Aorta (tissue), 5 donors: ENCODE measurements around the gene OPN1MW. TPM values are rescaled to one million over a fixed set of nuclear protein-coding genes. Genes with fewer than 3 reads are reported as not detected.
"Not testable (repeated sequence)": the region's sequence is repeated elsewhere in the genome, so short reads cannot be mapped to it uniquely, and the experiment has no call there.

Experiments
- ATAC-seq: fragments of 200-7000 bp; cut with Tn5 transposase; one replicate; pipeline ENCODE4 v1.9.1; 2022; ENCODE audit warnings: moderate library complexity; ENCODE audit not compliant: low FRiP score
- DNase-seq, 2 donors: peaks; one replicate each; pipeline ENCODE4 v3.0.0-alpha.2; 2020
- H3K27ac ChIP-seq, 2 donors: one replicate each; pipeline ENCODE4 v1.5.1; 2013; ENCODE audit warnings: low read length in 2 of 2, mild to moderate bottlenecking in 2 of 2, moderate library complexity in 2 of 2, control low read depth in 1 of 2, inconsistent platforms in 1 of 2, low read depth in 1 of 2
- H3K27me3 ChIP-seq, 2 donors: one replicate each; pipeline ENCODE4 v1.6.1; 2013; ENCODE audit warnings: control low read depth in 1 of 2, low read length in 1 of 2, mild to moderate bottlenecking in 1 of 2, moderate library complexity in 1 of 2; ENCODE audit not compliant: insufficient read depth in 2 of 2, control insufficient read depth in 1 of 2
- H3K36me3 ChIP-seq, 2 donors: one replicate each; pipeline ENCODE4 v1.6.1; 2013; ENCODE audit warnings: control low read depth in 1 of 2, low read length in 1 of 2, mild to moderate bottlenecking in 1 of 2; ENCODE audit not compliant: insufficient read depth in 2 of 2, control insufficient read depth in 1 of 2
- H3K4me1 ChIP-seq, 2 donors: one replicate each; pipeline ENCODE4 v1.6.1; 2013; ENCODE audit warnings: low read length in 2 of 2, control low read depth in 1 of 2, mild to moderate bottlenecking in 1 of 2, moderate library complexity in 1 of 2; ENCODE audit not compliant: insufficient read depth in 2 of 2, control insufficient read depth in 1 of 2
- H3K4me3 ChIP-seq, 2 donors: one replicate each; pipeline ENCODE4 v1.5.1; 2013; ENCODE audit warnings: low read length in 2 of 2, control low read depth in 1 of 2, mild to moderate bottlenecking in 1 of 2
- H3K9me3 ChIP-seq: one replicate; pipeline ENCODE4 v1.6.1; 2013; ENCODE audit warnings: mild to moderate bottlenecking, low read length; ENCODE audit not compliant: control insufficient read depth
- WGBS, 2 donors: extraction: QIAGEN DNeasy Blood & Tissue Kit; methylation state at CpG; one replicate each; pipeline ENCODE4 v1.1.7; 2013; 5-methylcytosine and 5-hydroxymethylcytosine counted together
- intact Hi-C, 2 donors: fragments of 100-400 bp; cut with DNase I; formaldehyde crosslinking; loops; one replicate each; pipeline versions ENCODE4 v1.14.2 to v1.15.0; 2022
- polyA plus RNA-seq, 2 donors: library from polyadenylated mRNA; stranded (reverse); fragments of 200-250 nt; gene quantifications; one replicate each; pipeline ENCODE4 v1.2.3, GENCODE V29; 2013
- total RNA-seq, 2 donors: library from RNA; stranded (reverse); fragmentation: NEBNext Ultra II Directional; extraction: Animal tissue kit (Norgen Biotek cat#: 25700); gene quantifications; one replicate each; pipeline ENCODE4 v1.2.1, GENCODE V29; 2021
- donor health status: healthy with polysubstance abuse.
- donor health status: Bipolar disorder and iron deficiency.
- donor health status: DM: no; HTN: no; CAD: no.
- donor health status: DM: no; HTN: no; CAD: no.
- donor health status: DM: yes; HTN: yes; CAD: no.

OPN1MW gene
- total and polyA plus RNA-seq, 4 donors, result not detected

DNA sequence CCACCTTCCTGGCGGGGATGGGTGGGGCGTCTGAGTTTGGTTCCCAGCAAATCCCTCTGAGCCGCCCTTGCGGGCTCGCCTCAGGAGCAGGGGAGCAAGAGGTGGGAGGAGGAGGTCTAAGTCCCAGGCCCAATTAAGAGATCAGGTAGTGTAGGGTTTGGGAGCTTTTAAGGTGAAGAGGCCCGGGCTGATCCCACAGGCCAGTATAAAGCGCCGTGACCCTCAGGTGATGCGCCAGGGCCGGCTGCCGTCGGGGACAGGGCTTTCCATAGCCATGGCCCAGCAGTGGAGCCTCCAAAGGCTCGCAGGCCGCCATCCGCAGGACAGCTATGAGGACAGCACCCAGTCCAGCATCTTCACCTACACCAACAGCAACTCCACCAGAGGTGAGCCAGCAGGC is 38.4 kb upstream of the OPN1MW start, which contains the start of gene OPN1LW:
OPN1LW (plus strand) TSS at position 234 of the 400 bp plus-strand sequence; CDS start at position 275, 41 bp downstream.
- WGBS, 2 donors, result 90 to 98% methylated on average over 12 of the region's 15 CpGs
- not testable (repeated sequence) for ATAC-seq, DNase-seq

DNA sequence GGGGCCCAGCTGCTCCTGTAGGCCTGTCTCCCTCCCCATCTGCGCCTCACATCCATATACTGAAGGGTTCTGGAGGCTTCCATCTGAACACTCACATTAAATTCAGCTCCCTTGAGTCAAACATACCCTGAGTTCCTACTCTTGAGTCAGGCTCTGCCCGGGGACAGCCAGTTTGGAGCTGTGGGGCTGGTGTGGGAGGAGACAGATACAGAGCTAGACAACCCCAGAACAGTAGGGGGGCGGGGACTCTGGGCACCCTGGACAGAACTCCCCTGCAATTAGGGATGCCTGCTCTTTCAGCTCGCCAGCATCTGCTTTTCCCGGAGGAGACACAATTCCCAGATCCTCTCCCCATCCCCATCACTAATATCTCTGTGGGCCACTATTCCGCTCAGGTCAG is 31.4 kb upstream of the OPN1MW start:
- H3K4me1 ChIP-seq, H3K27me3 ChIP-seq, DNase-seq, intact Hi-C loops, H3K9me3 ChIP-seq, H3K4me3 ChIP-seq, H3K36me3 ChIP-seq, ATAC-seq, H3K27ac ChIP-seq: not testable (repeated sequence)
- 100% methylated on average over 1 of the region's 6 CpGs for WGBS, 2 donors

More for the DNA sequence above, 38.4 kb upstream of the OPN1MW start, which contains the start of gene OPN1LW:
- intact Hi-C loops, H3K9me3 ChIP-seq, H3K4me1 ChIP-seq, H3K27ac ChIP-seq, H3K36me3 ChIP-seq, H3K27me3 ChIP-seq, H3K4me3 ChIP-seq: not testable (repeated sequence)

DNA sequence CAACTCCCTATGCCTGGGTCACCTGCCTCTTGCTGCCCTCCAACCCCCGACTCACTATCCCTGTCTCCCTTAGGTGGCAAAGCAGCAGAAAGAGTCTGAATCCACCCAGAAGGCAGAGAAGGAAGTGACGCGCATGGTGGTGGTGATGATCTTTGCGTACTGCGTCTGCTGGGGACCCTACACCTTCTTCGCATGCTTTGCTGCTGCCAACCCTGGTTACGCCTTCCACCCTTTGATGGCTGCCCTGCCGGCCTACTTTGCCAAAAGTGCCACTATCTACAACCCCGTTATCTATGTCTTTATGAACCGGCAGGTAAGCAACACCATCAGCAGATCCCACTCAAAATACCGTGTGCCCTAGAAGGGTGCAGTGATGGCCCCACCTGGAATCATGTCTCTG is 26.2 kb upstream of the OPN1MW start:
- H3K27ac ChIP-seq, intact Hi-C loops, H3K4me1 ChIP-seq, ATAC-seq, DNase-seq, H3K9me3 ChIP-seq, H3K27me3 ChIP-seq, H3K4me3 ChIP-seq, H3K36me3 ChIP-seq: not testable (repeated sequence)
- WGBS, 2 donors, result 94 to 98% methylated on average over 9 of the region's 11 CpGs

DNA sequence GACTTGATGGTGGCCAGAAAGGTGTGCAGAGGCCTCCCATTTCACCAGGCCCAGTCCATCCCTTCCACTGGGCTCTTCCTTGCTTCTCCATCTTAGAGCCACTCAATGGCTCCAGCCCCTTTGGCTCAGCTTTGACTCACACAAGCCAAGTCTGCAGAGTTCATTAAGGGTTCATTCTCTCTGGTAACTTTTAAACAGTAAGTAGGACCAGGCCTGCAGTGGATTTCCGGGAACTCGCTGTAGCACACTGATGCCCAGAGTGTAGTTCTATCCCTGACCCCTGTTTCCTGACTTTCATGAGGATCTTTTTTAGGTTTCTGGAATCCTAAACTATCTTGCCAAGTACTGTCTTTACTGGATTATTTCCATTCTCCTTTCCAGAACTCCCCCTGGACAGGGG is 25.2 kb upstream of the OPN1MW start:
- H3K4me1 ChIP-seq, DNase-seq, H3K9me3 ChIP-seq, H3K27ac ChIP-seq, H3K36me3 ChIP-seq, H3K4me3 ChIP-seq, H3K27me3 ChIP-seq, intact Hi-C loops: not testable (repeated sequence)
- no CpG with 5 or more reads among the region's 2 CpGs for WGBS, 2 donors
- peak; percentile 56 for ATAC-seq

DNA sequence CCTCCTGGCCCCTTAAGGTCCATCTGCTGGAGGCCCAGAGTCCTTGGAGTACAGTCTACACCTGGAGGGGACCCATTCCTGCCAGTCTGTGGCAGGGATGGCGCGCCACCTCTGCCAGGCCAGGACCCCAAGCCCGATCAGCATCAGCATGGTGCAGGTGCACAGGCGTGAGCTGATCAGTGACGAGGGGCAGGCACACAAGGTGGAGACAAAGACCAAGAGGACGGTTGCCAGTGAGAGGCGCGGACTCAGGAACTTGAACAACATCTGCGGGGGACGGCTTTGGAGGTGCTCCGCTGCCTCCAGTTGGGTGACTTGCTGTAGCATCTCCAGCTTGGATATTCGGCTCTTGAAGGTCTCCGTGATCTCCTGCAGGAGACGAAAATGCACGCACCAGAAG is 23.1 kb upstream of the OPN1MW start:
- H3K9me3 ChIP-seq, H3K4me1 ChIP-seq, H3K27me3 ChIP-seq, intact Hi-C loops, ATAC-seq, H3K36me3 ChIP-seq, H3K27ac ChIP-seq, H3K4me3 ChIP-seq, DNase-seq: not testable (repeated sequence)
- no CpG with 5 or more reads among the region's 15 CpGs for WGBS, 2 donors

DNA sequence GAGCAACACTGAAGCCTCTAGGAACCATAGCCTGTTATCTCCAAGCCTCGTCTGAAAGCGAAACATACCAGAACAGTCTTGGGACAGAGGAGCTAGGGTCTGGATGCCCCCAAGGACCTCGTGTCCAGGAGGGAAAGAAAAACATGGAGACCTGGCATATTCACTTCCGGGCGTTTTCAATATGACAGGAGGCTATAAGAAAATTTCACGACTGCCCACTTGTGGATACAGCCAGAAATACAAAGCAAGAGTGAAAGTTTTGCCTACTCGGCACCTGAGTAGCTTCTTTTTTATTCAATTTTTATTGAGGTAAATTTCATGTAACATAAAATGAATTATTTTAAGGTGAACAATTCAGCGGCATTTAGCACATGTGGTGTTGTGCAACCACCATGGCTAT is 17.5 kb upstream of the OPN1MW start:
- H3K36me3 ChIP-seq, H3K9me3 ChIP-seq, H3K27me3 ChIP-seq, ATAC-seq, H3K4me1 ChIP-seq, intact Hi-C loops, H3K27ac ChIP-seq, DNase-seq, H3K4me3 ChIP-seq: not testable (repeated sequence)
- WGBS, 2 donors, result no CpG with 5 or more reads among the region's 8 CpGs

DNA sequence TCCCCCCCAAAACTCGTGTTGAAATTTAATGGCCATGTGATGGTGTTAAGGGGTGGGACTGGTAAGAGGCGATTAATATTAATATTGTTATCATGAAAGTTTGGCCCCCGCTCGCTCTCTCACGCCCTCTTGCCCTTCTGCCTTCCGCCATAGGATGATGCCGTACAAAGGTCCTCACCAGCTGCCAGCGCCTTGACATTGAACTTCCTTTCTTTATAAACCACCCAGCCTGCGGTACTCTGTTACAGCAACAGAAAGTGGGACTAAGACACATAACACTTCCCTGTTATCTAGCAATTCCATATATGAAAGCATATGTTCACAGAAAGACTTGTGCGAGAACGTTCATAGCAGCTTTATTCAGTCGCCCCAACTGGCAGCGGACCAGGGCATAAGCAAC is 14.0 kb upstream of the OPN1MW start:
- no CpG with 5 or more reads among the region's 13 CpGs for WGBS, 2 donors
- H3K9me3 ChIP-seq, H3K4me3 ChIP-seq, ATAC-seq, H3K27me3 ChIP-seq, intact Hi-C loops, H3K4me1 ChIP-seq, H3K27ac ChIP-seq, H3K36me3 ChIP-seq, DNase-seq: not testable (repeated sequence)

DNA sequence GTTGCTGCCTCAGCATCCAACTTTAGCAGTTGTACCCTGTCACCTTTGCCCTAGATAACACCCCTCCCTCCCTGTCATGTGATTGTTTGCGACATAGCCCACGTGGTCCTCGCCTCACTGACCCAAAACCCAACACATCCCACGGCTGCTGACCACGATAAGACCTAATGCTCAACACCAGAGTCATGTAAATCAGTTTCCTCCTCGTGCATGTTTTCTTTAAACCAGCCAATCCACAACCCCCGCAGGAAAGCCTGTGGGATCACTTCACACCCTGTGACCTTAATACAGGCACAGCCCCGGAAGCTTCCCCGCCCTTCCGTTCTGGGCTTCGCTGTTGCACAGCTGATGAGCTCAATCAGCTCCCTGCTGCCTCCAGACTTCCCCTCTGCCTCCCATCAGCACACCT is 9.9 kb upstream of the OPN1MW start:
- intact Hi-C loops, H3K4me1 ChIP-seq, DNase-seq, H3K27me3 ChIP-seq, H3K4me3 ChIP-seq, H3K36me3 ChIP-seq, H3K27ac ChIP-seq, H3K9me3 ChIP-seq: not testable (repeated sequence)
- WGBS, 2 donors, result no CpG with 5 or more reads among the region's 11 CpGs
- ATAC-seq, result peak; percentile 63

DNA sequence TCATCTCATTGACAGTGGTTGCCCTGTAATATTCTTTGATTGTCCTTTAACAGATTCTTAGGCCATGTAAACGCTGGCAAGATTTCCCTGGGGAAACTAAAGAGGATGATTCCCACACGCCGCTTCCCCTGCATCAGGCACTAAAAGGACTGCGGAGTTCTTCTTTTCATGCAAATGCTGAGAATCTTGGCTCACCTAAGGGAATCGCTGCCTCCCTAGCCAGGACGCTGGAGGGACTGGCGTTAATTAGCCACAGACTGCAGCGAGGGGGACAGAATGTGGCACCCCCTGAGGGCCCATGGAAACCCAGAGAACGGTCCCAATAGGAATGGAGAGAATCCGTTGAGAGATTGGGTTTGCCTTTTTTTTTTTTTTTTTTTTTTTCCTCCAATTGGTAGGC is 8.0 kb upstream of the OPN1MW start:
- H3K4me1 ChIP-seq, DNase-seq, ATAC-seq, H3K27ac ChIP-seq, H3K4me3 ChIP-seq, H3K27me3 ChIP-seq, H3K9me3 ChIP-seq, intact Hi-C loops, H3K36me3 ChIP-seq: not testable (repeated sequence)
- no CpG with 5 or more reads among the region's 10 CpGs for WGBS, 2 donors
